Suprapubic skin (tissue), 4 donors: ENCODE results near the gene GTF2H4. TPM values are rescaled to one million over a fixed set of nuclear protein-coding genes. Genes with fewer than 3 reads are reported as not detected.

Experiments used
- DNase-seq, 2 donors: peaks; one replicate each; pipeline ENCODE4 v3.0.0-alpha.2; 2019; ENCODE audit warnings: low spot score in 2 of 2
- H3K27ac ChIP-seq: fragments of 200-600 bp; sonication (generic); one replicate; pipeline ENCODE4 v1.5.1; 2019
- H3K27me3 ChIP-seq: fragments of 200-600 bp; sonication (generic); one replicate; pipeline ENCODE4 v1.5.1; 2019
- H3K36me3 ChIP-seq: fragments of 200-600 bp; sonication (generic); one replicate; pipeline ENCODE4 v1.5.1; 2019
- H3K4me1 ChIP-seq: fragments of 200-600 bp; sonication (generic); one replicate; pipeline ENCODE4 v1.5.1; 2019
- H3K4me3 ChIP-seq: fragments of 200-600 bp; sonication (generic); one replicate; pipeline ENCODE4 v1.5.1; 2019; ENCODE audit warnings: mild to moderate bottlenecking
- H3K9me3 ChIP-seq: fragments of 200-600 bp; sonication (generic); one replicate; pipeline ENCODE4 v1.5.1; 2019
- EP300 ChIP-seq: sonication (generic); formaldehyde crosslinking; IDR thresholded peaks from one replicate; pipeline ENCODE4 v1.6.1; 2017; ENCODE audit warnings: antibody characterized with exemption
- POLR2A ChIP-seq, 2 donors: fragments of 450-650 bp; IDR thresholded peaks; one replicate each; pipeline ENCODE4 v1.6.1; 2017; ENCODE audit warnings: antibody characterized with exemption in 2 of 2, mild to moderate bottlenecking in 2 of 2, moderate library complexity in 2 of 2
- POLR2AphosphoS5 ChIP-seq, 3 donors: sonication (generic); formaldehyde crosslinking; IDR thresholded peaks; one replicate each; pipeline ENCODE4 v1.6.1; 2017; ENCODE audit warnings: antibody characterized with exemption in 3 of 3
- WGBS: methylation state at CpG from one replicate; pipeline ENCODE4 v1.1.5; 2018; 5-methylcytosine and 5-hydroxymethylcytosine counted together
- total RNA-seq, 4 donors: library from RNA; depleted of rRNA; stranded (reverse); fragments of >200 nt; gene quantifications; one replicate each; pipeline ENCODE4 v1.1.0, GENCODE V29; 2016
- TF ChIP-seq, protein P1 (sequence below), 2 donors: fragments of 200-600 bp in 1 of 2; fragments of 450-650 bp in 1 of 2; sonication (generic) in 1 of 2; IDR thresholded peaks; one replicate each; pipeline ENCODE4 v1.5.1; 2016 to 2019; ENCODE audit warnings: antibody characterized with exemption in 2 of 2, mild to moderate bottlenecking in 1 of 2, moderate library complexity in 1 of 2

GTF2H4 gene
- total RNA-seq, 4 donors from 2014 or later = 10.5 to 33.5 (median 11.3) TPM

DNA sequence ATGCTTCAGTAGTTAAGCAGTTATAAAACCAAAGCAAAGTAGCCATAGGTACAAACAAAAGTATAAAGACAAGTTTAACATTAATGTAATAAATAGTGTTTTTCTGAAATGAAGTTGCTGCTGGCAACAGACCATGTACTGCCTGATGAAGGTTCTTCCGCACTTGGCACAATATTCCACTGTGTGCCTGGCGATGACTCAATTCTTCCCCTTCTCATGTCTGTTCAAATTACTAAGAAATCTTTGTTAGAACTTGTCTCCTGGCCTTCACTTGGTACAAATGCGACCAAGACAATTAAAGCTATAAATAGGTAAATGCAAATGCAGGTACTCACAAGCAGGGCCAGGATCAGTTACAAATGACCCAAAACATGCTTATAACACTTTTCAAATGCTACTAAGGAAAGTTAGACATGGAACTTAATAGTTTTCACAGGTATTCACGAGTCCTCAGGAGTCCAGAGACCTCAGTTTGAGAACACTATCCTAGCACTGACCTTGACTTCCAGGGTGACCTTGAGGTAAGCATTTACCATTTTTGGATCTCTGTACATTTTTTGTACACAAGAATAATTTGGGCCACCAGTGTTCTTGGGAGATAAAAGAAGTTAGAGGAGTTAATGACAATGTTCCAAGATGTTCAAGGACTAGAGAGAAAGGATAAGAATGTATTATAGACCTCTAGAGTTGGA, 31.8 kb upstream of the GTF2H4 start:
- H3K27me3 ChIP-seq = no peaks in the 10 kb centered on the region
- no peak for DNase-seq
- H3K27ac ChIP-seq = peak overlapping the region; percentile 90
- H3K9me3 ChIP-seq = no peaks in the 10 kb centered on the region
- TF ChIP-seq, protein P1, sequence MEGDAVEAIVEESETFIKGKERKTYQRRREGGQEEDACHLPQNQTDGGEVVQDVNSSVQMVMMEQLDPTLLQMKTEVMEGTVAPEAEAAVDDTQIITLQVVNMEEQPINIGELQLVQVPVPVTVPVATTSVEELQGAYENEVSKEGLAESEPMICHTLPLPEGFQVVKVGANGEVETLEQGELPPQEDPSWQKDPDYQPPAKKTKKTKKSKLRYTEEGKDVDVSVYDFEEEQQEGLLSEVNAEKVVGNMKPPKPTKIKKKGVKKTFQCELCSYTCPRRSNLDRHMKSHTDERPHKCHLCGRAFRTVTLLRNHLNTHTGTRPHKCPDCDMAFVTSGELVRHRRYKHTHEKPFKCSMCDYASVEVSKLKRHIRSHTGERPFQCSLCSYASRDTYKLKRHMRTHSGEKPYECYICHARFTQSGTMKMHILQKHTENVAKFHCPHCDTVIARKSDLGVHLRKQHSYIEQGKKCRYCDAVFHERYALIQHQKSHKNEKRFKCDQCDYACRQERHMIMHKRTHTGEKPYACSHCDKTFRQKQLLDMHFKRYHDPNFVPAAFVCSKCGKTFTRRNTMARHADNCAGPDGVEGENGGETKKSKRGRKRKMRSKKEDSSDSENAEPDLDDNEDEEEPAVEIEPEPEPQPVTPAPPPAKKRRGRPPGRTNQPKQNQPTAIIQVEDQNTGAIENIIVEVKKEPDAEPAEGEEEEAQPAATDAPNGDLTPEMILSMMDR (IDR thresholded peaks at IDR 0.05) = no peak
- no peak for TF ChIP-seq EP300
- TF ChIP-seq POLR2AphosphoS5 (IDR thresholded peaks at IDR 0.05) = no peak
- TF ChIP-seq POLR2A (IDR thresholded peaks at IDR 0.05) = no peak
- WGBS = 37% methylated on average over 4 of the region's 4 CpGs
- H3K36me3 ChIP-seq = no peaks in the 10 kb centered on the region
- H3K4me1 ChIP-seq = peaks cover 32% of the 10 kb centered on the region
- H3K4me3 ChIP-seq = no peak overlapping the region

DNA sequence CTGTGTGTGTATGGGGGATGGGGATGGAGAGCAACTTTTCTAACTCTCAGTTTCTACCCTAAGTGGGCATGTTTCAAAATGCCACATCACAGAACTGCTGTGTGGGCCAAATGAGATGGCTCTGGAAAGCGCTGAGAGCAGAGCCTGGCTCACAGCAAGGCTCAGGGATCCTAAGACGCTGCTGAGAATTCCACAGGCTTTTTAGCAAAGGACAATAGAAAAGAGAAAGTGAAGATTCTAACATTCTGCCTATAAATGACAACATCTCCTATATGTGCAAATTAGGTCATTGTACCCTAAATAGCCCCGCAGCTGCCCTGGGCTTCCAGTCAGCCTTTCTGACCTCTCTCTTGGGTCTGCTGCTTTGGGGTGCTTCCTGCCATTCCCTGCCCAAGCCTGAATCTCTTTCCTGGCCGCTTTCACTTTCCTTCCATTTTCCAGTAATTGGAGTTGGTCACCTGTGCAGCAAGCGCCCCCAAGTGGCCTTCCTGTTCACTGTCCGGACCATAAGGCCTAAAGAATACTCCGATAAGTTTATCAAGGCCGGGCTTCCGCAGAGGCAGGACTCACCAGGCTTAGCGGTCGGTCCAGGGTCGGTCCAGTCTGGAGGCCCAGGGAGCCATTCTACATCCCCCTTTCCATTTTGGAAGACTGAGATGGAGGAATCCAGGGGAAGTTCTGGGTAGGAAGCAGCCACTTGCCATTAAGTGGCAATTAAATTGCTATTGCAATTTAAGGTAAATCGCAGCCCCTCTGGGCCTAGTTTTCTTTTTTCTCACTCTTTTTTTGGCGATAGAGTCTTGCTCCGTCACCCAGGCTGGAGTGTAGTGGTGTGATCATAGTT, 30.4 kb upstream of the GTF2H4 start:
- peak overlapping the region; percentile 90 for H3K27ac ChIP-seq
- peak overlapping the region; percentile 35 for H3K4me3 ChIP-seq
- H3K27me3 ChIP-seq = no peaks in the 10 kb centered on the region
- WGBS = 15% methylated on average over 15 of the region's 15 CpGs
- peak; percentile 92 to 95 for DNase-seq
- H3K9me3 ChIP-seq = no peaks in the 10 kb centered on the region
- H3K4me1 ChIP-seq = peaks cover 44% of the 10 kb centered on the region
- TF ChIP-seq EP300 (no peak), POLR2AphosphoS5 (IDR thresholded peaks at IDR 0.05) (peak in 2 of 3 donors; percentile 38 to 46), POLR2A (IDR thresholded peaks at IDR 0.05) (no peak)
- TF ChIP-seq, protein P1 (IDR thresholded peaks at IDR 0.05) = peak; percentile 77 to 82
- H3K36me3 ChIP-seq = no peaks in the 10 kb centered on the region

DNA sequence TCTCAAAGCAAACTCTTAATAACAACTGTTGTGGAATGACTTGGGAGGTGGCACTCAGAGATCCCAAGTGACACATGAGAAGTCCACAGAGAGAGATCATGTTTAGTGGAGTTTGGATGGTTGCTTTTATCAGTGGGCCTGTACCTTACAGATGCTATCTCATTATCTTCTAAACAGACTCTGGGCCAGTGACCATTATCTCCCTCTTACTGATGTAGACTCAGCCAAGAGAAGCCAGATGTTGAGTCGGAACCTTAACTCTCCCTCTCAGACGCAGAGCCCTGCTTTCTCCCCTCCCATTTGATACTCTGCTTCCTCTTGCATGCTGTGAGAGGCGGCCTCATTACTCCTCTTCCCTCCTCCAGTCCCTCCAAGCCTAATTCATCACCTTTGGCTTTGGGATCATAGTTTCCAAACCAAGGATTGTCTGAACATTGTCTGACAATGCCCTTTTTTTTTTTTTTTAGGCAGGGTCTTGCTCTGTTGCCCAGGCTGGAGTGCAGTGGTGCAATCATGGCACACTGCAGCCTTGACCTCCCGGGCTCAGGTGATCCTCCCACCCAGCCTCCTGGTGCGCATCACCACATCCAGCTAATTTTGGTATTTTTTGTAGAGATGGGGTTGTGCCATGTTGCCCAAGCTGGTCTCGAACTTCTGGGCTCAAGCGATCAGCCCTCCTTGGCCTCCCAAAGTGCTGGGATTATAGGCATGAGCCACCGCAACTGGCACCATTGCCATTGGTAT, 28.2 kb upstream of the GTF2H4 start:
- H3K27me3 ChIP-seq = no peaks in the 10 kb centered on the region
- H3K9me3 ChIP-seq = no peaks in the 10 kb centered on the region
- DNase-seq = no peak
- H3K4me3 ChIP-seq = no peak overlapping the region
- WGBS = 85% methylated on average over 8 of the region's 8 CpGs
- no peaks in the 10 kb centered on the region for H3K36me3 ChIP-seq
- H3K27ac ChIP-seq = no peak overlapping the region
- peaks cover 56% of the 10 kb centered on the region for H3K4me1 ChIP-seq
- TF ChIP-seq EP300 (no peak), POLR2AphosphoS5 (IDR thresholded peaks at IDR 0.05) (no peak), POLR2A (IDR thresholded peaks at IDR 0.05) (no peak)
- TF ChIP-seq, protein P1 (IDR thresholded peaks at IDR 0.05) = no peak

DNA sequence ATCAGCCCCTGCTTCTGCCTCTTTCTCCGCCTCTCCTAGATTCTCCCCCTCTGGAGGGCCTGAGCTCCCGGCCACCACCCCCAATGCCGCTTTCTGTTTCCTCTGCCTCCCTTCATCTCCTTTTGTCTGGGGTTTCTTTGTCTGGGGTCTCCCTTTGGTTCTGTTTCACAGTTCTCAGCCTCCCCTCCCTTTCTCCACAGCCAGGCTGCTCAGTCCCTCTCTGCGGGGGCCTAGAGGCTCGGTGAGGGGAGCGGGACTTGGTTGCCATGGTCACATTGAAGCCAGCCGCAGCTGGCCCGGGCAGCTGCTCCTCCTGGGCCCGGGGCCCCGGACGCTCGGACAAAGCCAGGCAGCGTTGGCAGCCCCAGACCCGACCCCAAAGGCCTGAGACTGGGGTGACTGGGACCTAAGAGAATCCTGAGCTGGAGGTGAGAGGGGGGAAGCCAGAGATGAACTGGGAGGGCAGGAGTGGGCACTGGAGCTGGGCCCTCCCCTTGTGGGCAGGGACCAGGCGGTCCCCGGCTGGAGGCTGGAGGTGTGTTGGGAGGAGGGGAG, 27.2 kb upstream of the GTF2H4 start:
- Histone ChIP-seq H3K4me1 (peaks cover 61% of the 10 kb centered on the region), H3K27me3 (no peaks in the 10 kb centered on the region), H3K4me3 (no peak overlapping the region), H3K36me3 (no peaks in the 10 kb centered on the region), H3K9me3 (no peaks in the 10 kb centered on the region), H3K27ac (no peak overlapping the region)
- WGBS = 84% methylated on average over 9 of the region's 16 CpGs
- no peak for TF ChIP-seq POLR2A (IDR thresholded peaks at IDR 0.05)
- TF ChIP-seq POLR2AphosphoS5 (IDR thresholded peaks at IDR 0.05) = no peak
- TF ChIP-seq, protein P1 (IDR thresholded peaks at IDR 0.05) = no peak
- TF ChIP-seq EP300 = no peak
- no peak for DNase-seq
